ENCODE data around the gene NUMBL.
"Not testable (repeated sequence)": the region's sequence is repeated elsewhere in the genome, so short reads cannot be mapped to it uniquely, and the experiment has no call there.

NUMBL gene

DNA sequence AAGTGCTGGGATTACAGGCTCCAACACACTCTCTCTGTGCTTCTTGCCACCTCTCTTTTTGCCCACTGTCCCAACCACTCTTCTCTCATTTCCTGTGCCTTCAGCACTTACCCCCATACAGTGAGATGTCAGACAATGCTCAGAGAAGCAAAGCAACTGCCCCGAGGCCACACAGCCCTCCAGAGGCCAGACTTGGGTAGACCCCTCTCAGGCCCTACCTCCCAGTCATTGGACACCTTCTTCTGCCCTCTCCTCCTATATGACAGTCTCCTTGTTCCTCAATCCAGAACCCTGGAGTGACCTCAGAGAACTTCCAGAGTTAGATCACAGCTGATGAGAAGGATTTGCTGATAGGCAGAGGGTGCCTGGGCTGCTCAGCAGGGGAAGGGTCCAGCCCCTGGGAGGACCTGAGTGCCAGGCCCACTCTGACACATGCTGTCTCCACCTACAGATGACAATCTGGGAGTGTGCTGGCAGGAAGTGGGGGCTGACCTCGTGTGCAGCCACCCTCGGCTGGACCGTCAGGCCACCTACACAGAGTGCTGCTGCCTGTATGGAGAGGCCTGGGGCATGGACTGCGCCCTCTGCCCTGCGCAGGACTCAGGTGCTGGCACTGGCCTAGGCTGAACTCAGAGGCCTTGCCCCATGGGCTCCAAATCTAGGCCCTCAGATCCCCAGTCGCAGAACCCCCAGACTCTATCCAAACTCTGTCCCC lies 64.9 kb downstream of the NUMBL start:
- no peak for DNase-seq

DNA sequence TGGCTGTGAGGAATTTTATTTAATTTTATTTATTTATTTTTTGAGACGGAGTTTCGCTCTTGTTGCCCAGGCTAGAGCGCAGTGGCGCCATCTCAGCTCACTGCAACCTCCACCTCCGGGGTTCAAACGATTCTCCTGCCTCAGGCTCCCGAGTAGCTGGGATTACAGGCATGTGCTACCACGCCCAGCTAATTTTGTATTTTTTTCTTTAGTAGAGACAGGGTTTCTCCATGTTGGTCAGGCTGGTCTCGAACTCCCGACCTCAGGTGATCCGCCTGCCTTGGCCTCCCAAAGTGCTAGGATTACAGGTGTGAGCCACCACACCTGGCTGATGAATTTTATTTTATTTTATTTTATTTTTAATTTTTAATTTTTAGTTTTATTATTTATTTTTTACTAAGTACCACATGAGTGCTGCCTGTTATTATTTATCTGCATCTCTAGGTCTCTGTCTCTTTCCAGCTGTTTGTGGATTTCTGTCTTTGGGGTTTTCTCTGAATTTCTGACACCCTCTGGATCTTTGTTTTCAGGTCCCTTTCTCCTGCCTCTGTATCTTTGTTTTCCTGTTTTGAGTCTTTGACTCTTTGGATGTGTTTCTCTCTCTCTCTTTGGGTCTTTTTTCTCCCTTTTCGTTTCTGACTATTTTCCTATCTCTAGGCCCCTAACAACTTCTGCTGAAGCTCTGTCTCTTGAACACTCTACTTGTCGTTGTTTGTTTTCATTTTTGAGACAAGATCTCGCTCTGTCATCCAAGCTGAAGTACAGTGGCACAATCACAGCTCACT lies 65.9 kb downstream of the NUMBL start:
- not testable (repeated sequence) for DNase-seq

DNA sequence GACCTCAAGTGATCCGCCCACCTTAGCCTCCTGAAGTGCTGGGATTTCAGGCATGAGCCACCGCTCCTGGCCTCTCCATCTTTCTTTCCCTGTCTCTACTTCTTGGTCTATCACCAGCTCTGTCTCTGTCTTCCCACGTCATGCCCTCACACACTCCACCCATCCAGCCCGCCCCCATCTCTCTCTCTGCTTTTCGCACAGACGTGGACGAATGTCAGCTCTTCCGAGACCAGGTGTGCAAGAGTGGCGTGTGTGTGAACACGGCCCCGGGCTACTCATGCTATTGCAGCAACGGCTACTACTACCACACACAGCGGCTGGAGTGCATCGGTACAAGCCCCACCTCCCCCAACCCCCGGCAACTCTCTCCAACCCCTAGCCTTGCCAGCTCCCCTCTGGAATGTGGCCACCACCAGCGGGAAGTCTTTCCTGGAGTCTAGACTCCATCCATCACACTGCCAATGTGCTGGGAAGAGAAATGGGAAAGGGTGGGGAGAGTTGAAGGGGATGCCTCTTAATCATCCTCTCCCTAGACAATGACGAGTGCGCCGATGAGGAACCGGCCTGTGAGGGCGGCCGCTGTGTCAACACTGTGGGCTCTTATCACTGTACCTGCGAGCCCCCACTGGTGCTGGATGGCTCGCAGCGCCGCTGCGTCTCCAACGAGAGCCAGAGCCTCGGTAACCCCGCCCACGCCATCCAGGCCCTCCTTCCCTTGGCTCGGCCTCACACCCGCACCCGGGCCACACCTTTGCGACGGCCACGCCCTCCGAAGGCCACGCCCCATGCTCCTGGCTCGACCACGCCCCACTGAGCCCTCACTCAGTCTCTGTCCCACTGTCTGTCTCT lies 66.8 kb downstream of the NUMBL start:
- DNase-seq, result no peak

DNA sequence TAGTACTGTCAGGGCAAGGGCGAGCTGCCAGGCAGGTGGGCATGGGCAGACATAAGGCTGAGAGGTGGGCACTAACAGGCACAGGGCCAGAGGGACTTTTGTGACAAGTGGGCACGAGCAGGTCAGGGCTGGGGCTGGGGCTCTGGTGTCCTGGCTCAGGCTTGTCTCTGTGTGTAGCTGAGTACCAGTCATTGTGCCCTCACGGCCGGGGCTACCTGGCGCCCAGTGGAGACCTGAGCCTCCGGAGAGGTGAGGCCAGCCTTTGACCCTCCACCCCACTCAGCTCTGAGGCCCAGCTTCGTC lies 67.7 kb downstream of the NUMBL start:
- DNase-seq, result no peak

DNA sequence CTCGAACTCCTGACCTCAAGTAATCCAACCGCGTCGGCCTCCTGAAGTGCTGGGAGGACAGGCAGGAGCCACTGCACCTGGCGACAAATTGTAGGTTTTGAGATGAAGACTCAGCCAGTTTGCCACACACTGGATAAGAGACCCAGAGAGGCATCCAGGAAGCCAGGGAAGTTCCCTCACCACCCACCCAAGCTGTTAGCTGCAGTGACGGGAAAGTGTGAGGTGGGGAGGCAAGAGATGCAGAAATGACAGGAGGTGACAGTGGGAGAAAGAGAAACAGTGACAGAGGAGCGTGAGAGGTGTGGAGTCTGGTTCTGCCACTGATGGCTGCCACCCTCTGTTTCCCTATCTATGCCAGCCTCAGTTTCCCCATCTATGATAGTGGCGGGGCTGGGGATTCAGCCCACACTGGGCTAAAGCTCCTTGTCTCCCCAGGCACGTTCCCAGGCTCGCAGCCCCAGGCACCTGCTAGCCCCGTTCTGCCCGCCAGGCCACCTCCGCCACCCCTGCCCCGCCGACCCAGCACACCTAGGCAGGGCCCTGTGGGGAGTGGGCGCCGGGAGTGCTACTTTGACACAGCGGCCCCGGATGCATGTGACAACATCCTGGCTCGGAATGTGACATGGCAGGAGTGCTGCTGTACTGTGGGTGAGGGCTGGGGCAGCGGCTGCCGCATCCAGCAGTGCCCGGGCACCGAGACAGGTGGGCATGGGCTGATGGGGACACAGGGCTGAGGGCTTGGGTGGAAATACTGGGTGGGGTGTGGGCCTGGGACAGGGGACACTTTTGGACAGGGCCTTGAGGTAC lies 68.3 kb downstream of the NUMBL start:
- no peak for DNase-seq

DNA sequence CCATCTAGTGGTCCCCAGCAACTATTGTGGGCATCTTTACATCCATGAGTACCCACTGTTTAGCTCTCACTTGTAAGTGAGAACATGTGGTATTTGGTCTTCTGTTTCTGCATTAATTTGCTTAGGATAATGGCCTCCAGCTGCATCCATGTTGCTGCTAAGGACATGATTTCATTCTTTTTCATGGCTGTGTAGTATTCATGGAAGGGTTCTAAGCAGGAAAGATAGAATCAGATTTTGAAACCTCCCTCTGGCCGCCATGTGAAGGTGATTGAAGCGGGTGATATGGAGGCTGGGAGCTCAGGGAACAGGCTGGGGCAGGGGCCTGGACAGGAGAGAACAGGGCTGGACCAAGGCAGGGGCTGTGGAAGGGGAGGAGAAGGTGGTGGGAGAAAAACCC lies 69.2 kb downstream of the NUMBL start:
- no peak for DNase-seq

DNA sequence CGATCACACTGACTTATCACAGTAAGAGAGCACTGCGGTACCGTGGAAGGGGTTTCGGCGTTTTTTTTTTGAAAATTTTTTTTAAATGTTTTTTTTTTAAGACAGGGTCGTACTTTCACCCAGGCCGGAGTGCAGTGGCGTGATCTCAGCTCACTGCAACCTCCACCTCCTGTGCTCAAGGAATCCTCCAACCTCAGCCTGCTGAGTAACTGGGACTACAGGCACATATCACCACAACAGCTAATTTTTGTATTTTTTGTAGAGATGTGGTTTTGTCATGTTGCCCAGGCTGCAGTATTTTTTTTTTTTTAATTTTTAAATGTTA lies 70.3 kb downstream of the NUMBL start:
- no peak for DNase-seq

DNA sequence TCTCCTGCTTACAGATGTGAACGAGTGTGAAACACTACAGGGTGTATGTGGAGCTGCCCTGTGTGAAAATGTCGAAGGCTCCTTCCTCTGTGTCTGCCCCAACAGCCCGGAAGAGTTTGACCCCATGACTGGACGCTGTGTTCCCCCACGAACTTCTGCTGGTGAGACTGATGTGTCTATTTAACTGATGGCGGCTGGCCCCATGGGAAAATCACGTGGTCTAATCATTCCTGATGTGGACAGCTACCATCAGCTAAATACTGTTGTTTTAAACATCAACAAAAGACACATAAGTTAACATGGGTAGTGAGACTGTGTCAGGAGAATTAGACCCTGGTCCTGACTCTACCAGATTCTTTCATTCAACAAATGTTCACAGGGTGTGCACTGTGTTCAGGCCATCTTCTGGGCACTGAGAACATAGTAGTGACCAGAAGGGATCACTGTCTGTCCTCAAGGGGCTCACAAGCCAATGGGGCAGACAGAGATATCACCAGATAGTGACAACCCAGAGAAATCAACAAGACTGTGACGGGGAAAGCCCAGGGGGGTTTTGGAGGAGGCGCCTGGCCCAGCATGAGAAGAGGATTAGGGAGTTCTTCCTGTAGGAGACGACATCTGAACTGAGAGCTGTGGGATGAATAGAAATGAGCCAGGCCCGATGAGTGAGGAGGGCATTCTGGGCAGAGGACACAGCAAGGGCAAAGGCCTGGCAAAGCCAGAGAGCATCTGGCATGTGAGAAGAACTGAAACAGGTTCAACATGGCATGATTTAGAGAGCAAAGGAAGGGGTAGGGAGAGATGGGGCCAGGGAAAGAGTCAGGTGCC lies 70.9 kb downstream of the NUMBL start:
- DNase-seq, result no peak

DNA sequence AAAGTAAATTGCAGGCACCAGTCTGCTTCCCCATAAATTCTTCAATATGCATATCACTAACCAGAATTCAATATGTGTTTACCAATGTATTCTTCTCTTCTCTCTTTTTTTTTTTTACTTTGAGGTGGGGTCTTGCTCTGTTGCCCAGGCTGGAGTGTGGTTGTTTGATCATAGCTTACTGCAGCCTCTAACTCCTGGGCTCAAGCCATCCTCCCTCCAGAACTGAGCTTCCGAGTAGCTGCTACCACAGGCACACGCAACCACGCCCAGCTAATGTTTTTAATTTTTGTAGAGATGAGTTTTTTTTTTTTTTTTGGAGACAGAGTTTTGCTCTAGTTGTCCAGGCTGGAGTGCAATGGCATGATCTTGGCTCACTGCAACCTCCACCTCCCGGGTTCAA lies 72.5 kb downstream of the NUMBL start:
- DNase-seq, result no peak

DNA sequence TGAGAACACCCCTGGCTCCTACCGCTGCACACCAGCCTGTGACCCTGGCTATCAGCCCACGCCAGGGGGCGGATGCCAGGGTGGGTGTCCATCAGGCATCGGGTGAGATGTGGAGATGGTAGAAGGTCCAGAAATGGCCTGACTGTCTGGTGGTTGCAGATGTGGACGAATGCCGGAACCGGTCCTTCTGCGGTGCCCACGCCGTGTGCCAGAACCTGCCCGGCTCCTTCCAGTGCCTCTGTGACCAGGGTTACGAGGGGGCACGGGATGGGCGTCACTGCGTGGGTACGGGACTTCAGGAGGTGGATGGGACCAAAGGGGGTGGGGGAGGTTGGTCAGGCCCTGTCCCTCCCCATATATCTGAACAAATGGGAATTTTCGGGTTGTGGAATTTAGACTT lies 73.5 kb downstream of the NUMBL start:
- DNase-seq, result no peak

DNA sequence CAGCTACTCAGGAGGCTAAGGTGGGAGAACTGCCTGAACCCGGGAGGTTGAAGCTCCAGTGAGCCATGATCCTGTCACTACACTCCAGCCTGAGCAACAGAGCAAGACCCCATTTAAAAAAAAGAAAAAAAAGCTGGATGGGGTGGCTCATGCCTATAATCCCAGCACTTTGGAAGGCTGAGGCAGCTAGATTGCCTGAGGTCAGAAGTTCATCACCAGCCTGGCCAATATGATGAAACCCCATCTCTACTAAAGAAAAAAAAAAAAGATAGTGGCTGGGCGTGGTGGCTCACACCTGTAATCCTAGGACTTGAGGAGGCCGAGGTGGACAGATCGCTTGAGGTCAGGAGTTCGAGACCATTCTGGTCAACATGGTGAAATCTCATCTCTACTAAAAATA lies 74.3 kb downstream of the NUMBL start:
- DNase-seq, result no peak

Data from CD4-positive, alpha-beta T cell treated with Interleukin-12 subunit alpha and Interleukin-12 subunit beta, for 1 hour (primary cell).